ENCODE measurements around the gene MDFI.
A peak's percentile ranks its signal among the peaks of the same experiment; 100 is the strongest.

Gene MDFI

DNA sequence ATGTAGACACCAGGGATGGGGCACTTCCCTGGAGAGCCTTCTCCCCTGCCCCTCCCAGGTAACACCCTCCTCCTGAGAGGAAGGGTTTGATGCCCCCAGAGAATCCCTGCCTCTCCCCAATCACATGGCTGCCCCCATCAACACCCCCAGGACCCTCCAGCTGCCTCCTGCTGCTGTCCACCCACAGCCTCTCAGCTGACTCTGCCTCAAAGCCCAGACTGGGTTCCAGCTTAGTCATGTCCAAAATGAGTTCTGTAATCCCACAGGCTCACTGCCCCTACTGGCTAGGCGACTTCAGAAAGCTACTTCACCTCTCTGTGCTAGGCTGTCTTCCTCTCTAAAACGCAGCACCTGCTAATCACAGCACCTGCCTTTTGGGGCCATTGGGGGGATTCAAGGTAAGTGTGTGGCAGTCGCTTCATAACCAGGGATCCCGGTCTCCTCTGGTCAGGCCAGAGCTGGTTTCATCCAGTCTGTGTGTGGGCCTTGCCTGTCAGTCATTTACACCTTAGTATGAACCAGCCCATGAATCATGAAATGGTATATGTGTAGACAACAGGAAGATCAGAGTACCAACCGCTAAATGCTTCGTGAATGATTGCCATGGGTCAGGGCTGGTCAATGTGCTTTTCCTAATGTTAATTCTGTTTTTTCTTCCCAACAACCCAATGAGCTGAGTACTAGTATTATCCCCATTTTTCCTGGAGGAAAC, 56.7 kb downstream of the MDFI start:
- TF ChIP-seq, protein P1, sequence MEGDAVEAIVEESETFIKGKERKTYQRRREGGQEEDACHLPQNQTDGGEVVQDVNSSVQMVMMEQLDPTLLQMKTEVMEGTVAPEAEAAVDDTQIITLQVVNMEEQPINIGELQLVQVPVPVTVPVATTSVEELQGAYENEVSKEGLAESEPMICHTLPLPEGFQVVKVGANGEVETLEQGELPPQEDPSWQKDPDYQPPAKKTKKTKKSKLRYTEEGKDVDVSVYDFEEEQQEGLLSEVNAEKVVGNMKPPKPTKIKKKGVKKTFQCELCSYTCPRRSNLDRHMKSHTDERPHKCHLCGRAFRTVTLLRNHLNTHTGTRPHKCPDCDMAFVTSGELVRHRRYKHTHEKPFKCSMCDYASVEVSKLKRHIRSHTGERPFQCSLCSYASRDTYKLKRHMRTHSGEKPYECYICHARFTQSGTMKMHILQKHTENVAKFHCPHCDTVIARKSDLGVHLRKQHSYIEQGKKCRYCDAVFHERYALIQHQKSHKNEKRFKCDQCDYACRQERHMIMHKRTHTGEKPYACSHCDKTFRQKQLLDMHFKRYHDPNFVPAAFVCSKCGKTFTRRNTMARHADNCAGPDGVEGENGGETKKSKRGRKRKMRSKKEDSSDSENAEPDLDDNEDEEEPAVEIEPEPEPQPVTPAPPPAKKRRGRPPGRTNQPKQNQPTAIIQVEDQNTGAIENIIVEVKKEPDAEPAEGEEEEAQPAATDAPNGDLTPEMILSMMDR (IDR thresholded peaks at IDR 0.05; ENCODE audit: insufficient read depth, low read depth, low read length, missing control alignments), result no peak
- no peak overlapping the region for H3K4me3 ChIP-seq (ENCODE audit: low read depth, low read length)
- DNase-seq (ENCODE audit: low read depth), result no peak

GRCh38 chr6:41695825-41696224, 57.6 kb downstream of the MDFI start:
- DNase-seq (ENCODE audit: low read depth), result no peak
- TF ChIP-seq, protein P1 (IDR thresholded peaks at IDR 0.05; ENCODE audit: insufficient read depth, low read depth, low read length, missing control alignments), result no peak
- H3K4me3 ChIP-seq (ENCODE audit: low read depth, low read length), result no peak overlapping the region

DNA sequence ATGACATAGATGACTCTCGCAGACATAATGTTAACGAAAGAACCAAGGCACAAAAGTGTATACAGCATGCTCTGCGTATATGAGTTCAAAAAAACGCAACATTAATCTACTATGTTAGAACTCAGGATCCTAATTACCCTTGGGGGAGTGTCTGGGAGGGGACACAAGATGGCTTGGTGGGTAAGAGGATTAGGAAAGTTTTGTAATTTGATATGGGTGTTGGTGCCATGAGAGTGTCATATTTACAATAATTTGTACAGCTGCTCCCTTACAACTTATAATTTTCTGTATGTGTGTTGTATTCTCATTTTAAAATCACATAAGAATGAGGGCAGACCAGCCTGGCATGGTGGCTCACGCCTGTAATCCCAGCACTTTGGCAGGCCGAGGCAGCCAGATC, 58.5 kb downstream of the MDFI start:
- no peak overlapping the region for H3K4me3 ChIP-seq (ENCODE audit: low read depth, low read length)
- DNase-seq (ENCODE audit: low read depth), result no peak
- TF ChIP-seq, protein P1 (IDR thresholded peaks at IDR 0.05; ENCODE audit: insufficient read depth, low read depth, low read length, missing control alignments), result no peak

GRCh38 chr6:41697861-41698781, 59.9 kb downstream of the MDFI start:
- TF ChIP-seq, protein P1 (IDR thresholded peaks at IDR 0.05; ENCODE audit: insufficient read depth, low read depth, low read length, missing control alignments), result no peak
- DNase-seq (ENCODE audit: low read depth), result peak; percentile 43
- H3K4me3 ChIP-seq (ENCODE audit: low read depth, low read length), result no peak overlapping the region

- H3K4me3 ChIP-seq (ENCODE audit: low read depth, low read length), result no peak overlapping the region
- TF ChIP-seq, protein P1 (IDR thresholded peaks at IDR 0.05; ENCODE audit: insufficient read depth, low read depth, low read length, missing control alignments), result no peak
- DNase-seq (ENCODE audit: low read depth), result peak; percentile 46
Observed at GRCh38 chr6:41699063-41699462, 60.8 kb downstream of the MDFI start.

DNA sequence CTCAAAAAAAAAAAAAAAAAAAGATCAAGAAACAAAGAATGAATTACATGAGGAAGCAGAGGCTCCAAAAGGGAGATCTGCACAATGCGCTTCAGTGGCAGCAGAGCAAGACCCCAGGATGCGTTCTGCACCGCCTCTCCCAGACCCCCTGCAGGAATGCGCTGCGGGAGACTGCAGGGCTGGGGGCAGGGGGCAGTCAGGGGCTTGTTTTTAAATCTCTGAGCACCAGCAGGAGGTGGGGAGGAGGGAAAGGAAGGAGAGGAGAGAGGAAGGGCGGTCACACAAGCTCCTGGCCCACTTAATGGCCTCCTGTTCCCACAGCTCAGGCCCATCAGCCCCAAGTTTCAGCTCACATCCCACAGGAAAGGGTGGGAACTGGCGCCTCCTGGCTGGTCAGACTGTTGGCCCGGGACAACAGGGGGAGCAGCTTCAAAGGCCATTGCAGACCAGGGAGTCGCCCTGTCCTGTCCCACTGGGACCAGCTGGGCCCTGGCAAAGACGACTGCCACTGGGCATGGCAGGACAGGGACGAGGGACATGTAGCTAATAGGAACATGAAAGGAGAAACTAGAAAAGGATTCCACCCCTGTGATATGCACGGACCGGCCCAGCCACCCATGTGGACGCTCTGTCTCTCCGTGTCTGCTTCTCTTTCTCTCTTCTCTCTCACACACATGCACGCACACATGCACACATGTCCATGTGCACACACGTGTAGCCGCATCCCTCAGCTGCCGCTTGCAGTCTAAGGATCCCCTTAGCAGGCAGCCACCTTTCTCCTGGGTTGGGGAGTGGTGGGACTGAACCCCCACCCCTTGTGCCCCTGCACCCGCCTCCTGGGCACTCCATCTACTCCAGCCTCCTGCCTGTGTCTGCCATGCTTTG, 62.4 kb downstream of the MDFI start:
- no peak overlapping the region for H3K4me3 ChIP-seq (ENCODE audit: low read depth, low read length)
- DNase-seq (ENCODE audit: low read depth), result no peak
- TF ChIP-seq, protein P1 (IDR thresholded peaks at IDR 0.05; ENCODE audit: insufficient read depth, low read depth, low read length, missing control alignments), result no peak

All from GM12865 (cell line).